ENCODE measurements around the gene ADAMTS10. TPM values are rescaled to one million over a fixed set of nuclear protein-coding genes. Genes with fewer than 3 reads are reported as not detected.

Gene ADAMTS10
- total and polyA plus RNA-seq, 12 donors = 2.0 to 190 (median 25.8) TPM

GRCh38 chr19:8654591-8655339, 44.2 kb upstream of the ADAMTS10 start:
- TF ChIP-seq POLR2A (IDR thresholded peaks at IDR 0.05) (no peak), CTCF (IDR thresholded peaks at IDR 0.05) (peak; percentile 79 to 99 (median 96))

DNA sequence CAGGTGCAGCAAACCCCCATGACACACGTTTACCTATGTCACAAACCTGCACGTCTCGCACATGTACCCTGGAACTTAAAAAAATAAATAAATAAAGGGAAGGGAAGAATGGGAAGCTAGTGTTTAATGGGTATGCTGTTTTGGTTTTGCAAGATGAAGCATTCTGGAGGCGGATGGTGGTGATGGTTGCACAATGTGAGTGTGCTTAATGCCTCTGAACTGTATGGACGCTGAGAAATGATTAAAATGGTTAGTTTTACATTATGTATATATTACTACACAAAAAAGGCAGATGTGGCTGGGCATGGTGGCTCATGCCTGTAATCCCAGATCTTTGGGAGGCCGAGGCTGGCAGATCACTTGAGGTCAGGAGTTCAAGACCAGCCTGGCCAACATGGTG, 37.7 kb upstream of the ADAMTS10 start:
- intact Hi-C loops (cut with DNase I) = no loop called here

More at GRCh38 chr19:8654591-8655339, 44.2 kb upstream of the ADAMTS10 start:
- Histone ChIP-seq H3K4me1 (replicated peaks in 1 of 2) (no peaks in the 10 kb centered on the region), H3K36me3 (replicated peaks in 1 of 2) (no peaks in the 10 kb centered on the region), H3K27ac (no peak overlapping the region), H3K4me3 (no peak overlapping the region), H3K27me3 (peaks cover 5% of the 10 kb centered on the region), H3K9me3 (replicated peaks in 1 of 3) (no peaks in the 10 kb centered on the region)
- DNase-seq = peak in 6 of 7 donors; percentile 32 to 58 (median 44)
- intact Hi-C loops (cut with DNase I) = loop anchor here in 1 of 2 donors (5.0 to 10.0 kb wide), 2 partner anchors 43 to 420 kb away; partner anchors contain the start of gene ACTL9
- WGBS, 4 donors = 4 to 5% (median 5%) methylated on average over 15 of the region's 15 CpGs

DNA sequence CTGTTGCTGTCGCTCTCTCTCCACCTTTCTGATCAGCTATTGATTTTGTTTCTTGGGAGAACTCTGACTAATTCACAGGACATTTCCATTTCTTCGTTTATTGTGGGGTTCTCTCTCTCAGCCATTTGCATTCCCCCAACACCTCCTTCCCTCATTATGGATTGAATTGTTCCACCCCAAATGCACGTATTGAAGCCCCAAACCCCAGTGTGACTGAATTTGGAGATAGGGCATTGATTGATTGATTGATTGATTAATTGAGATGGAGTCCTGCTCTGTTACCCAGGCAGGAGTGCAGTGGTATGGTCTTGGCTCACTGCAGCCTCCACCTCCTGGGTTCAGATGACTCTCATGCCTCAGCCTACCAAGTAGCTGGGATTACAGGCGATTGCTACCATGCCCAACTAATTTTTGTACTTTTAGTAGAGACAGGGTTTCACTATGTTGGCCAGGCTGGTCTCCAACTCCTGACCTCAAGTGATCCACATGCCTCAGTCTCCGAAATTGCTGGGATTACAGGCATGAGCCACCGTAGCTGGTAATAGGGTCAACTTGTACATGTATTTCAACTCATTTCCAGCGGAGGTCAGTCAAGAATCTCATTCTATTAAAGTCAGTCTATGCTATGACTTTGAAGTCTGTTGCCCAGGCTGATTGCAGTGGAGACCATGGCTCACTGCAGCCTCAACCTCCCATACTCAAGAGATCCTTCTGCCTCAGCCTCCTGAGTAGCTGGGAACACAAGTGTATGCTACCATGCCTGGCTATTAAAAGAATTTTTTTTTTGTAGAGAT, 33.5 kb upstream of the ADAMTS10 start:
- Histone ChIP-seq H3K4me1 (replicated peaks in 1 of 2) (no peaks in the 10 kb centered on the region), H3K4me3 (no peak overlapping the region), H3K27ac (no peak overlapping the region), H3K36me3 (replicated peaks in 1 of 2) (no peaks in the 10 kb centered on the region), H3K9me3 (replicated peaks in 1 of 3) (no peaks in the 10 kb centered on the region), H3K27me3 (no peaks in the 10 kb centered on the region)
- no peak for DNase-seq
- WGBS, 4 donors = 58 to 68% (median 61%) methylated on average over 7 of the region's 7 CpGs
- TF ChIP-seq POLR2A (IDR thresholded peaks at IDR 0.05) (no peak), CTCF (IDR thresholded peaks at IDR 0.05) (no peak)
- intact Hi-C loops (cut with DNase I) = no loop called here

More for the DNA sequence above, 37.7 kb upstream of the ADAMTS10 start:
- H3K27ac ChIP-seq = no peak overlapping the region
- H3K9me3 ChIP-seq (replicated peaks in 1 of 3) = no peaks in the 10 kb centered on the region
- no peak overlapping the region for H3K4me3 ChIP-seq
- TF ChIP-seq POLR2A (IDR thresholded peaks at IDR 0.05) = no peak
- TF ChIP-seq CTCF (IDR thresholded peaks at IDR 0.05) = no peak
- DNase-seq = peak in 1 of 7 donors; percentile 25
- no peaks in the 10 kb centered on the region for H3K27me3 ChIP-seq
- no peaks in the 10 kb centered on the region for H3K4me1 ChIP-seq (replicated peaks in 1 of 2)
- WGBS, 4 donors = 56 to 67% (median 64%) methylated on average over 6 of the region's 6 CpGs
- H3K36me3 ChIP-seq (replicated peaks in 1 of 2) = no peaks in the 10 kb centered on the region

GRCh38 chr19:8642561-8642960, 32.0 kb upstream of the ADAMTS10 start:
- no peaks in the 10 kb centered on the region for H3K27me3 ChIP-seq
- no peak for DNase-seq
- H3K4me1 ChIP-seq (replicated peaks in 1 of 2) = no peaks in the 10 kb centered on the region
- intact Hi-C loops (cut with DNase I) = no loop called here
- H3K4me3 ChIP-seq = no peak overlapping the region
- no peaks in the 10 kb centered on the region for H3K9me3 ChIP-seq (replicated peaks in 1 of 3)
- H3K36me3 ChIP-seq (replicated peaks in 1 of 2) = no peaks in the 10 kb centered on the region
- no peak overlapping the region for H3K27ac ChIP-seq
- TF ChIP-seq POLR2A (IDR thresholded peaks at IDR 0.05) (no peak), CTCF (IDR thresholded peaks at IDR 0.05) (no peak)
- 61 to 82% (median 70%) methylated on average over 4 to 5 of the region's 5 CpGs for WGBS, 4 donors

Data from adrenal gland (tissue), 12 donors.